HG03159 (cell line): ENCODE measurements around the gene PANX3.

Source experiments
- ATAC-seq: cut with Tn5 transposase; IDR thresholded peaks from one replicate; pipeline ENCODE4 v1.9.1; 2021; ENCODE audit warnings: mild to moderate bottlenecking, moderate library complexity; ENCODE audit not compliant: unreplicated experiment

PANX3 gene

DNA sequence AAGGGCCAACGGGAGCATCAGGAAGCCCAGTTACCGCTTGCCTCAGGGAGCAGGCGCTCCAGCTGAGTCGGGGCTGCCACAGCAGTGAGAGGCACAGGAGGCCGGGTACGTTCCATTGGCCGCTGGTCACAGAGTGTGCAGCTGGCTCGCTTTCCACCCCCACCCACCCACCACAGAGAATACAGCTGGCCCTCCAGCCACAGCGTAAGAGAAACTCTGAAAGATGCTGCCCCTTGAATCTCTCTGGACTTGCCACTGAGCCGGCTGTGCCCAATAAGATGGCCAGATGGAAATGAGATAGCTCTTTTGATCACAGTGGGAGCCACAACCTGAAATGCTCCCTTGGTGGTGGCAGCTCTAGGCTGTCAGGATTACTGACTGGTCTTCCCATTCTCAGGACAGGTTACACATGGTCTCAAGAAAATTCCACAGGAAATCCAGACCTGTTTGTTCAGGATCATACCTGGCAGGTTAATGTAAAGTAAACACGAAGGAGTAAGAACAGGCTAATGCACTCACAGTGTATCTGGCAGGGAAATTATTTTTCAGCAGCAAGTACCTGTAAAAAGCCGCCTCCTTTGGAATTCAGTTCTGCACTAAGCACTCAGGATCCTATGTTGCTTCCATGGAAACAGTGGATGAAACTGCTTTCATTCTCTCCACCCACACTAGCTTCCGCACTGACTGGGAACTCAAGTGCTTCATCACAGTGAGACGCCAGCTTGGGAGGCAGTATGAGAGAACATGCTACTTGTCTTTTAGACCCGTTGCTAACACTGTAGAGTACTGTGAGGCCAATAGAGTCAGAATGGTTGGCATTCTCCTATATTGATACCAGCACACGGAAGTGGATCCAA, 45.8 kb downstream of the PANX3 start:
- no peak for ATAC-seq

DNA sequence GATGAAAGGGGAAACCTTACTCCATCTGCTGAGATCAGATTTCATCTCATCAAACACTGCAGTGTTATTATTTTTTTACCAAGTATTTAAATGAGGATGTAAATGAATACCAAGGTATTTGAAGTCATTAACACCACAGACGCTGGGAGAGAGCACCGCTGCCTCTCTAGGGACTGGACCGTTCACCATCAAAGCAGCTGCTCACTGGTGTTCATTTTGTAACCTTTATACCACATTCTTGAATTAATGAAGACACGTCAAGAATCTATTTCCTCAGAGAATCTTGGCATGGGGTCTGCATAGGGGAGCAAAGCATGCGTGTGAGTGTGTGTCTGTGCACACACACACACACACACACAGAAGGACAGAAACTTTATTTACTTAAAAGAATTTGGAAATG, 46.7 kb downstream of the PANX3 start:
- no peak for ATAC-seq

DNA sequence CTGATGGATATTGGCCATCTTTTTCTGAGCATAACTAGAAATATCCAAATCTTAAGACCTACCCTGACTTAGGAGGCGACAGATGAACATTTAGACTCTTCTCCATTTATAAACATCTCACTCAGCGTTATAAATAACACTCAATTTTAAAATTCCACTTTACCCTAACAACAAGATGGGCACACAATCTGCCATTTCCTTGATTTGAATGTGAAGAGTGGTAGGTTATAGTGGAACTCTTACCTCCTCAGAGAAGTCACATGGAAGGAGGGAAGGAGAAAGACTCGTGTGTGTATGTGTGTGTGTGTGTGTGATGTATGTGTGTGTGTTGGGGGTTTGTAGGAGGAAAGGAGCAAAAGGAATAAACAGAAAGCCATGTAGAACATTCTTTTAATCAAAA, 47.3 kb downstream of the PANX3 start:
- ATAC-seq = no peak

DNA sequence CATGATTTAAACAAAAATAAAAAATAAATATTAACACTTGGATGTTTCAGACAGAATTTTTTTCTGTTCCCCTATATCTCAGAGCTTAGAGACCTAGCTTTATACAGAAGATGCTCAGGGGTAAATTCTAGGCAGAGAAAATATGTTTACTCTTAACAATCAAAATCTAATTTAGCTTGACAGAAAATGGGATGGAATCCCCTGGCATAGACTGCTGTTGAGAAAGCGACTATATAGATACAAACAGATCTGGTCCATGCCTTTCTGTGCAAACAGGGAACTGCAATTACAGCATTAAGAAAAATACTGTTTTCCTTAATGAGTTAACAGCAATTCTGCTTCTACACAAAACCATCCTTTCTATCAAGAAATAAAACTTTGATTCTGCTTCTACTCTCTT, 47.8 kb downstream of the PANX3 start:
- no peak for ATAC-seq

DNA sequence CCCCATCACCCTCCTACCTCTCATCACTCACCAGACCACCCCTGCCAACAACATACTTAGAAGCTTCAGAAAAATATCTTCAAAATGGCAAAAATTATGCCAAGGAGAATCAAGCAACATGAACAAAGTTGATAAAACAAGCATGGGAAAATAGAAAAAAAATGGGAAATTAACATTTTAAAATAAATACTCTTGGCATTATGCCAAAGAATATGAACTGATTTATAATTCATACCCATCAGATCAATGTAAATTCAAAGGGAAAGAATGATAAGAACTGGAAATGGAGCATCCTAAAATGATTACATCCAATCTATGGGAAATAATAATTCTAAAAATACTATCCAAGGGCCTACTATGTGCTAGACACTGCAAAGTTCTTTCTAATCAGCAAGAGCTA, 50.3 kb downstream of the PANX3 start:
- ATAC-seq = no peak

DNA sequence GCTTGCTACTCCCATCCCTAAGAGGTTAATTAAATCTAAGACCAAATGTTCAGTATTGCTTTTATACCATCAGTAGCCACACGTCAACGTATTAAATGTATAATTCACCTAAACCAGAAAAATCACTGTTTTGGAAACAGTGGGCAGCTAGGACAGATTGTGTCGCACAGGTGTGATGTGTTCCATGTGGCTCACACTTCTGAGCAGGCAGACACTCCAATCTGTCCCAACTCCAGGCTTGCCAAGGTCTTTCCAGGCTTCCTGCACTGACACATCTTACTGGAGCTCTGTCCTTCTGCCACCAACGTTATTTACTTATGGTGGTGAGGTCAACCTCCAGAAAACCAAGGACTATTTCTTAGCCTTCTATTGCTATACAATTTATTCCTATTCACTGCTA, 50.9 kb downstream of the PANX3 start:
- no peak for ATAC-seq

DNA sequence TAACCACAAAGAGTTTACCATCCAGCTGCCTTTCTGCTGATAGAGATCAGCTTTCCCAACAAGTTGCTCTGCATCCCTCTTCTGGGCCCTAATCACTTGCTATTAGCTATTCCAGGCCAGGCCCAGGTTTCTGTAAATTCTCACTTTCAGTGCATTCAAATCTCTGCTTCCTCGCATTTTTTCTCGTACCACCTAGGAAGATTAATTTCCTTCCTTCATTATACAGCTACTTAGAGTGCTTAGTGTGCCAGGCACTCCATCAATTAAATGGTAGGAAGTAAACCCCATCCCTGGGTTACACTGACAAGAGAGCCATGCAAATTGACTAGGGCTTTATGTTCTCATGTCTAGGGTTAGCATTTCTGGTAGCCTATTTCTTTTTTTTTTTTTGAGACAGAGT, 52.6 kb downstream of the PANX3 start:
- ATAC-seq = no peak

DNA sequence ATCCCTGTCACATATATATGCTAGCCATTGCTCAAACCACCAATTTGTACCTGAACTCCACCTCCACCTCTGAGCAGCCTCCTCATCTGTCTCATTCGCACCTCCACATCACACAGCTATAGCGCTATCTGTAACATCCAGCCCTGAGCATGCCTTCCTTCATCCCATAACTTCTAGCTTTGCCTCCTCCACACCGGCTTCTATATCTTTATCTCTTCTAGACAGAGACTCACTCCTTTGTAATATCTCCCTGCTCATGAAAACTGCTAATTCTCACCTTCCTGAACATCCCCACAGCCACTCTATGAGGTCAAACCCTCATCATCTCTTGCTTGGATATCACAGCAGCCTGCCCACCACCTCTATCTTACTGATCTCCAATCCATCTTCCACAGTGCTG, 56.4 kb downstream of the PANX3 start:
- no peak for ATAC-seq

DNA sequence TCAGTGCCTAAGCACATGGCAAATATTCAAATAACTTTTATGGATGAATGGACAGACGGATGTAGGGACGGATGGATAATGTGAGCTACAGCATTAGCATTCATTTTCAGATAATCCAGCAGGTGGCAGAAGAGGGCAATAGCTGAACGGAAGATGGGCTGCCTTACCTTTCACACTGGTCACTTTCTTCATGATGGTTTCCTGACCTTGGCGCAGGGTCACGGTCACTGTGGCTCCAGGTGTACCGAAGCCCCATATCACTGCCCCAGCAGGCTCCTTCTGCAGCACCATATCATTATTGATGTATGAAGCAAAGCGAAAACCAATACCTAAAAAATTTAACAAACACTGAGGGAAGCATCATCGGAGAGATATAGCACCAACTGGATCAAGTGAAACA, 58.0 kb downstream of the PANX3 start:
- ATAC-seq = no peak
